ENCODE data around the gene ARIH2. TPM values are rescaled to one million over a fixed set of nuclear protein-coding genes. Genes with fewer than 3 reads are reported as not detected.

ARIH2 gene
- total and polyA plus RNA-seq, 2 of the 8 experiments (the other 6 are each of a cell fraction or from before 2014, with no cell fraction given): 72.9 to 136 TPM

GRCh38 chr3:48996640-48997039 is 78.0 kb downstream of the ARIH2 start:
- no peak overlapping the region for H2BK15ac ChIP-seq (ENCODE audit: low read length)
- no peak overlapping the region for H2AK5ac ChIP-seq (ENCODE audit: low read depth, low read length)
- no peak overlapping the region for H2BK12ac ChIP-seq (ENCODE audit: low read depth, low read length)
- H3K23me2 ChIP-seq (ENCODE audit: low read depth, low read length): no peaks in the 10 kb centered on the region
- H2BK5ac ChIP-seq (ENCODE audit: low read depth, low read length): no peak overlapping the region
- no peaks in the 10 kb centered on the region for H3K27me3 ChIP-seq (replicated peaks in 1 of 4; ENCODE audit: control insufficient read depth in 3 of 4, extremely low read depth in 1 of 4, insufficient read depth in 3 of 4, low read length in 3 of 4)
- no peak overlapping the region for H3K14ac ChIP-seq (ENCODE audit: insufficient read length)
- H2BK20ac ChIP-seq (ENCODE audit: low read length): no peak overlapping the region
- H3K23ac ChIP-seq (ENCODE audit: insufficient read length): no peak overlapping the region
- WGBS, 2 experiments (ENCODE audit: extremely low coverage in 1 of 2, insufficient coverage in 1 of 2, insufficient read length in 1 of 2, insufficient replicate concordance in 2 of 2, low coverage in 1 of 2, low lambda C conversion rate in 2 of 2, missing lambda C conversion rate in 1 of 2): 85% methylated on average over 8 of the region's 8 CpGs; no CpG with 5 or more reads in 1 of the 2 experiments
- ChIA-PET POLR2A (ENCODE audit: partially characterized antibody) (interaction anchor here (0.6 to 38.8 kb wide), 6 partner anchors 6 to 123 kb away, joined by 3 to 1518 read pairs (median 4); partner anchors contain the start of genes DALRD3, IMPDH2, NDUFAF3 and P4HTM), CTCF (ENCODE audit: partially characterized antibody) (interaction anchor here (0.9 to 19.9 kb wide), 6 partner anchors 8 to 260 kb away, joined by 3 to 467 read pairs (median 4); partner anchors contain the start of genes DALRD3, NDUFAF3, PRKAR2A and WDR6)
- H3K9me3 ChIP-seq (ENCODE audit: insufficient read depth in 2 of 2, low read depth in 1 of 2, low read length in 1 of 2): no peaks in the 10 kb centered on the region
- peaks cover 0 to 4% of the 10 kb centered on the region in 2 experiments for H4K20me1 ChIP-seq (replicated peaks in 1 of 2; ENCODE audit: control insufficient read depth in 1 of 2, insufficient read depth in 2 of 2, low read length in 2 of 2)
- H2BK120ac ChIP-seq (replicated peaks; ENCODE audit: low read depth, low read length): no peak overlapping the region
- peaks cover 3% of the 10 kb centered on the region for H3K79me1 ChIP-seq (ENCODE audit: low read depth, low read length)
- H3K4ac ChIP-seq (replicated peaks; ENCODE audit: insufficient read length, low read depth, low read length): no peak overlapping the region
- no peak overlapping the region for H4K8ac ChIP-seq (ENCODE audit: extremely low read depth, insufficient read depth, low read length)
- no peak overlapping the region for H3K9ac ChIP-seq (replicated peaks in 1 of 4; ENCODE audit: extremely low read depth in 1 of 4, low read depth in 3 of 4, low read length in 3 of 4)
- H3K36me3 ChIP-seq (ENCODE audit: control insufficient read depth in 2 of 4, insufficient read depth in 4 of 4, low read length in 3 of 4): peaks cover 0 to 3% (median 0%) of the 10 kb centered on the region in 4 experiments; a peak in 2 of 8 replicates
- no peak overlapping the region for H3K18ac ChIP-seq (ENCODE audit: extremely low read depth, low read length)
- H4K91ac ChIP-seq (replicated peaks; ENCODE audit: insufficient read length, low read length): no peak overlapping the region
- H2AFZ ChIP-seq (ENCODE audit: low read length): no peak overlapping the region
- no peak overlapping the region for H3K56ac ChIP-seq (replicated peaks; ENCODE audit: insufficient read length, low read depth, low read length)
- FAIRE-seq: no peak
- H3K4me1 ChIP-seq (replicated peaks in 1 of 4; ENCODE audit: control insufficient read depth in 3 of 4, insufficient read depth in 4 of 4, low read length in 3 of 4): peaks cover 2 to 17% (median 8%) of the 10 kb centered on the region in 4 experiments; a peak in 6 of 7 replicates
- H3K4me2 ChIP-seq (ENCODE audit: insufficient read depth in 1 of 2, low read depth in 2 of 2, low read length in 2 of 2): no peak overlapping the region
- DNase-seq (ENCODE audit: low read depth in 1 of 2, low spot score in 2 of 2): no peak
- H3K79me2 ChIP-seq (ENCODE audit: control insufficient read depth in 1 of 2, insufficient read depth in 2 of 2, low read length in 2 of 2): peaks cover 0 to 6% of the 10 kb centered on the region in 2 experiments; a peak in 2 of 4 replicates
- no peak overlapping the region for H3K27ac ChIP-seq (ENCODE audit: low read depth, low read length)
- H3K4me3 ChIP-seq (ENCODE audit: extremely low read depth in 1 of 4, insufficient read depth in 2 of 4, low read depth in 3 of 4, low read length in 4 of 4): no peak overlapping the region
- no peak overlapping the region for H4K5ac ChIP-seq (ENCODE audit: insufficient read length, low read depth, low read length)
- TF ChIP-seq SAP30 (IDR thresholded peaks at IDR 0.05; ENCODE audit: insufficient read depth, insufficient replicate concordance, low read length): no peak
- no peak for TF ChIP-seq RNF2 (IDR thresholded peaks at IDR 0.05; ENCODE audit: borderline replicate concordance, low read depth, low read length, missing control alignments, poor library complexity, severe bottlenecking)
- no peak for TF ChIP-seq CBX5 (IDR thresholded peaks at IDR 0.05; ENCODE audit: low read depth, low read length)
- no peak for TF ChIP-seq CREB1 (IDR thresholded peaks at IDR 0.05)
- TF ChIP-seq USF2 (IDR thresholded peaks at IDR 0.05; ENCODE audit: low read length): no peak
- TF ChIP-seq BCL11A (IDR thresholded peaks at IDR 0.05; ENCODE audit: low read depth in 2 of 2, low read length in 2 of 2): no peak
- no peak for TF ChIP-seq SP2 (IDR thresholded peaks at IDR 0.05; ENCODE audit: low read length)
- TF ChIP-seq SRF (IDR thresholded peaks at IDR 0.05; ENCODE audit: low read depth, low read length): no peak
- no peak for TF ChIP-seq HDAC2 (IDR thresholded peaks at IDR 0.05; ENCODE audit: borderline replicate concordance in 1 of 2, low read depth in 2 of 2, low read length in 2 of 2)
- TF ChIP-seq MAFK (IDR thresholded peaks at IDR 0.05; ENCODE audit: low read depth, low read length): no peak
- no peak for TF ChIP-seq NRF1 (IDR thresholded peaks at IDR 0.05; ENCODE audit: low read depth, low read length)
- no peak for TF ChIP-seq KDM5A (IDR thresholded peaks at IDR 0.05; ENCODE audit: low read length)

Data from H1 (cell line).